ENCODE results near the gene FANCL.
"Not testable (repeated sequence)": the region's sequence is repeated elsewhere in the genome, so short reads cannot be mapped to it uniquely, and the experiment has no call there.

Gene FANCL

DNA sequence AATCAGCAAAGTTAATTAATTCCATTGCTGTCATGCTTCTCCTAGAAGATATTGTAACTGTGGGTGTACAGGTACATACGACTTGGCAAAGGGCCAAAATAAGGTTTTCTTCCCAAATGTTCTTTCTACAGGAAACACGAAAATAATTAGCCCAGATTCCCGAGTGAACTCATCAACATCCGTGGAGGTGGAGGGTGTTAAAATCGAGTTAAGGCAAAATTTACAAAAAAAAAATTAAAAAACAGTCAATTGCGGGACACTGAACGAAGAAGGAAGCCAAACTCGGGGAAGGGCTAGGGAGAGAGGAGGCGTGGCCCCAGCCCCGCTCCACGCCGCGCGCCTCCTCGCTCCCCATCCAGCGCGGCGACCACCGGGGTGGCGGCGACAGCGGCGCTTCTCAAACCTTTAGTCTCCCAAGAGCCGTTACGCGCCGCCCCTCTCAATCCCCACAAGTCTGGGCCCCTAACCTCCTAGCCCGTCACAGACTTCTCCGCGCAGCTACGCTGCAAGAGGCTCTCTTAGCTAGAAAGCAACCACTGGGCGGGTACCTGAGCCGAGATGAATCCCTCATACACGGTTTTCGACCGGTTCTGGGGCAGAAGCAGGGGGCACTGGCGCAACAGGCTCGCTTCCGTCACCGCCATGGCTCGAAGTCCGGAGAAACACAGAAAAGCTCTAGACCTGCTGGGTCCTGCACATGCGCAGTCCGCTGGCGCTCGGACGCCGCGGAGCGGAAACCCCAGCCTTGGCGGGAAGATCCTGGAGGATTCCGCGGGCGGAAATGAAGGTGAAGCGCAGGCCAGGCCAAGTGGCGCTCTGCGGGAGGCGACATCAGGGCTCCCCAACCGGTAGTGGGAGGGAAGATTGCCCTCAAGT lies at the start of gene FANCL:
Gene FANCL, minus strand, starts transcription at position 656 of the 876 bp plus-strand sequence. Its CDS starts 12 bp downstream, at position 644.
- Mint-ChIP-seq H3K4me1 (ENCODE audit: low read depth) (no peaks in the 10 kb centered on the region), H3K36me3 (ENCODE audit: low read depth) (peaks cover 7% of the 10 kb centered on the region), H3K27ac (peak within 1 kb of the TSS; percentile 89), H3K27me3 (no peaks in the 10 kb centered on the region), H3K9me3 (no peaks in the 10 kb centered on the region), H3K4me3 (peak within 1 kb of the TSS; percentile 93)
- intact Hi-C loops (cut with micrococcal nuclease), result no loop called here

DNA sequence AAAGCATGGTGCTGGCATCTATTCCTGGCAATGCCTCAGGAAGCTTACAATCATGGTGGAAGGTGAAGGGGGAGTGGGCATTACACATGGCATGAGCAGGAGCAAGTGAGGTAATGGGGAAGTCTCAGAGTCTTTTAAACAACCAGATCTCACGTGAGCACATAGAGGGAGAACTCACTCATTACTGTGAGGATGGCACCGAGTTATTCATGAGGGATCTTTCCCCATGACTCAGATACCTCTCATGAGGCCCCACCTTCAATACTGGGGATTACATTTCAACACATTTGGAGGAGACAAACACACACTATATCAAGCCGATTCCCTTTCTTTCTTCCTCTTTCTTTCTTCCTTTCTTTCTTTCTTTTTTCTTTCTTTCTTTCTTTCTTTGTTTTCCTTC lies 47.9 kb upstream of the FANCL start:
- peaks cover 9% of the 10 kb centered on the region for H3K9me3 Mint-ChIP-seq
- no peaks in the 10 kb centered on the region for H3K27me3 Mint-ChIP-seq
- H3K4me1 Mint-ChIP-seq (ENCODE audit: low read depth), result no peaks in the 10 kb centered on the region
- H3K27ac Mint-ChIP-seq, result no peak overlapping the region
- H3K36me3 Mint-ChIP-seq (ENCODE audit: low read depth), result no peaks in the 10 kb centered on the region
- no peak overlapping the region for H3K4me3 Mint-ChIP-seq
- intact Hi-C loops (cut with micrococcal nuclease), result no loop called here

DNA sequence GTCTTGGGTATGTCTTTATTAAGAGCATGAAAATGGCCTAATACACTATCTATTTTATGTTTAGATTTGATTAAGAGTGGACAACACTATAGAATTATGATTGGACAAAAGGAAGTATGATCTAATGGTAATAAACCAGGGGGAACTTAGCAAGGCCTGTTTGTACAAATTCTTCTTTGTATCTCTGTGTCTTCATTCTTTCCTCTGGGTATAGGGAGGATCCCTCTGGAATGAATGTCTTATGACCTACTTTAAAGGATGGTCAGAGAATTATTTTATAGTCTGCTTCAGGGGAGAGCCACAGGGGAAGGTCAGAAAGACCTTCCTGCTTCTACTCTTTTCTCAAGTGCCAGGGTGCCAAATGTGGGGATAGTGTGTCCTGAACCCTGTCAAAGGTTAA lies 42.8 kb upstream of the FANCL start:
- Mint-ChIP-seq H3K27me3 (no peaks in the 10 kb centered on the region), H3K9me3 (peaks cover under 1% of the 10 kb centered on the region), H3K4me3 (no peak overlapping the region), H3K27ac (no peak overlapping the region), H3K4me1 (ENCODE audit: low read depth) (no peaks in the 10 kb centered on the region), H3K36me3 (ENCODE audit: low read depth) (no peaks in the 10 kb centered on the region)
- intact Hi-C loops (cut with micrococcal nuclease), result no loop called here

DNA sequence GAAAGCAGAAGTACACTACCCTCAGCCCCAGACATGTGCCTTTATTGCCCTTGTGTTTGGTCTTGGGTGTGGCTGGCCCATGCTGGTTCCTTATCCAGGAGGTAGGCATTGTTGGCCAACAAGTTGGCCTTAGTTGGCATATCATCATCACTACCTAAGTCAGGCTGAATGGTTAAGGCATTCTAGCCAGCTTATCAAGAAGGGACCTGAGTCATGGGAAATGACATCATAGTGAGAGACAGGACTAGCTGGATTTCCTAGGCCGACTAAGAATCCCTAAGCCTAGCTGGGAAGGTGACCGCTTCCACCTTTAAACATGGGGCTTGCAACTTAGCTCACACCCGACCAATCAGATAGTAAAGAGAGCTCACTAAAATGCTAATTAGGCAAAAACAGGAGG lies 34.0 kb upstream of the FANCL start:
- peaks cover 13% of the 10 kb centered on the region for H3K9me3 Mint-ChIP-seq
- H3K4me3 Mint-ChIP-seq; H3K36me3 Mint-ChIP-seq (ENCODE audit: low read depth); H3K27ac Mint-ChIP-seq; H3K4me1 Mint-ChIP-seq (ENCODE audit: low read depth); intact Hi-C loops (cut with micrococcal nuclease); H3K27me3 Mint-ChIP-seq: not testable (repeated sequence)

DNA sequence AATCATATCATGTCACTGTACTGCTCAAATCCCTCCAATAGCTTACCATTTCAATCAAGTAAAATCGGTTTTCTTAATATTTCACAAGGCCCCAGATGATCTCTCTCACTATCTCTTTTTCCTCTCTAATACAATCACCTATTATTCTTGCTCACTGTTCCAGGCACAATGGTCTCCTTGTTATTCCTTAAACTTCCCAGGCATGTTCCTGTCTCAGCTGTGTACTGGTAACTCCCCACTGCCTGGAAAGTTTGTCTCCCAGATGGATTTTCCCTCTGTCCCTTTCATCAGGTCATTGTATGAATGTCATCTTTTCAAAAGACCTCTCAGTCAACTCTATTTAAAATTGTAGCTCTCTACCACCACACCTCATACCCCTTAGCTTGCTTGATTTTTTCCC lies 30.7 kb upstream of the FANCL start:
- peaks cover 13% of the 10 kb centered on the region for H3K9me3 Mint-ChIP-seq
- H3K4me1 Mint-ChIP-seq (ENCODE audit: low read depth), result no peaks in the 10 kb centered on the region
- no peaks in the 10 kb centered on the region for H3K27me3 Mint-ChIP-seq
- intact Hi-C loops (cut with micrococcal nuclease), result no loop called here
- no peaks in the 10 kb centered on the region for H3K36me3 Mint-ChIP-seq (ENCODE audit: low read depth)
- no peak overlapping the region for H3K4me3 Mint-ChIP-seq
- H3K27ac Mint-ChIP-seq, result no peak overlapping the region

DNA sequence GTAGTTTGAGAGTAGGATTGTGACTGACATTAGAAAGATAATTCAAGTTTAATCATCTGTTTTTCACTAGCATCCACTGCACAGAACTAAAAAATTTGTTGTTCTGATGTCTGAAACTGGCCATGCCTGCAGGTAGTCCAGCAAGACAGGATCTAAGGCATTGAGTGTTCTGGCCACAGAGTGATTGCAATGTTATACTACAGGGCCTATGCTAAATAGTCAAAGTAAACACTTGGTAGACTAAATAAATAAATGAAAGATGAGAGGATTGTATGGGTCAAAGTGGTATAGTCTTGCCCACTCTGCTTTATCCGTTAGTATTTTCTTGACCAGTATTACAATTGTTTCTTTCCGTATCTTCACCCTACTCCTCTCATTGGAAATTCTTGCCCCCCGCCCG lies 27.6 kb upstream of the FANCL start:
- Mint-ChIP-seq H3K9me3 (peaks cover 3% of the 10 kb centered on the region), H3K27ac (no peak overlapping the region), H3K4me3 (no peak overlapping the region), H3K4me1 (ENCODE audit: low read depth) (no peaks in the 10 kb centered on the region), H3K27me3 (no peaks in the 10 kb centered on the region), H3K36me3 (ENCODE audit: low read depth) (no peaks in the 10 kb centered on the region)
- intact Hi-C loops (cut with micrococcal nuclease), result no loop called here

DNA sequence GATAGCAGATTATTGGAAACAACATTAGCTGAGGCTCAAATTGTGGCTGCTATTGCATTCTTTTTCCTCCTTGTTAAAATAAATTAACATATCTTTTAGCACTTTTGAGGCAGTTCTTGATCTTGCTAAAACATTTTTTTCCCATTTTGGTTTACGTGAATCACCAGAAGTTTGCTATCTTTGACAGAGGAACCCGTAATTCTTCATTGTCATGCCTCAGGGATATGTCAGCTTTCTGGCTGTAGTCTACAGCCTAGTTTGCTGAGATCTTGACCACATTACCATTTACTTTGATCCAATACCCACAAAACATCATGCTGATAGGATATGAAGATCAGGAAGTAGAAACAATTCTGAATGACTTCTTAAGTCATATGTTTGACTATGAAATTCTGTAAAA lies 25.1 kb upstream of the FANCL start:
- no peaks in the 10 kb centered on the region for H3K36me3 Mint-ChIP-seq (ENCODE audit: low read depth)
- no peaks in the 10 kb centered on the region for H3K27me3 Mint-ChIP-seq
- intact Hi-C loops (cut with micrococcal nuclease), result no loop called here
- no peak overlapping the region for H3K27ac Mint-ChIP-seq
- no peak overlapping the region for H3K4me3 Mint-ChIP-seq
- no peaks in the 10 kb centered on the region for H3K9me3 Mint-ChIP-seq
- no peaks in the 10 kb centered on the region for H3K4me1 Mint-ChIP-seq (ENCODE audit: low read depth)

DNA sequence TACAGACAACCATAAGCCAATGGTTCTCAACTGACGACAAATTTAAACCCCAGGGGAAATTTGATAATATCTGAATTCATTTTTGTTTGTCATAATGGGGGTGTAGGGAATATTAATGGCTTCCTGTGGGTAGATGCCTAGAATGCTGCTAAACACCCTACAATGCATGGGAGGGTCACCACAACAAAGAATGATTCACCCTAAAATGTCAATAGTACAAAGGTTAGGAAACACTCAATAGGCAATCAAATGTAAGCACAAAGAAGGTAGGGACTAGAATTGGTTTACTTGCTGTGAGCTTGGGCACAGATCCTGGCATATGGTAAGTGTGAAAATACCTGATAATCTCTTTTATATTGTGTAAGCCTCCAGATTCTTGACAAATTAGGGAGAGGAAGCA lies 20.1 kb upstream of the FANCL start:
- H3K36me3 Mint-ChIP-seq (ENCODE audit: low read depth), result no peaks in the 10 kb centered on the region
- H3K4me3 Mint-ChIP-seq, result no peak overlapping the region
- H3K4me1 Mint-ChIP-seq (ENCODE audit: low read depth), result no peaks in the 10 kb centered on the region
- H3K27me3 Mint-ChIP-seq, result no peaks in the 10 kb centered on the region
- H3K9me3 Mint-ChIP-seq, result no peaks in the 10 kb centered on the region
- no peak overlapping the region for H3K27ac Mint-ChIP-seq
- intact Hi-C loops (cut with micrococcal nuclease), result no loop called here

DNA sequence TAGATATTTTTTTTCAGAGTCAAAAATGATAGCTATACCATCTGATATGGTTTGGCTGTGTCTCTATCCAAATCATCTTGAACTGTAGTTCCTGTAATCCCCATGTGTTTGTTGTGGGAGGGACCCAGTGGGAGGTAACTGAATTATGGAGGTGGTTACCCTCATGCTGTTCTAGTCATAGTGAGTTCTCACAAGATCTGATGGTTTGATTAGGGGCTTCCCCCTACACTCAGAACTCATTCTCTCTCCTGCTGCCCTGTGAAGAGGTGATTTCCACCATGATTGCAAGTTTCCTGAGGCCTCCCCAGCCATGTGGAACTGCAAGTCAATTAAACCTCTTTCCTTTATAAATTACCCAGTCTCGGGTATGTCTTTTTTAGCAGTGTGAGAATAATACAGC lies 17.3 kb upstream of the FANCL start:
- H3K4me3 Mint-ChIP-seq; H3K9me3 Mint-ChIP-seq; H3K27ac Mint-ChIP-seq; H3K36me3 Mint-ChIP-seq (ENCODE audit: low read depth); H3K4me1 Mint-ChIP-seq (ENCODE audit: low read depth); H3K27me3 Mint-ChIP-seq; intact Hi-C loops (cut with micrococcal nuclease): not testable (repeated sequence)

DNA sequence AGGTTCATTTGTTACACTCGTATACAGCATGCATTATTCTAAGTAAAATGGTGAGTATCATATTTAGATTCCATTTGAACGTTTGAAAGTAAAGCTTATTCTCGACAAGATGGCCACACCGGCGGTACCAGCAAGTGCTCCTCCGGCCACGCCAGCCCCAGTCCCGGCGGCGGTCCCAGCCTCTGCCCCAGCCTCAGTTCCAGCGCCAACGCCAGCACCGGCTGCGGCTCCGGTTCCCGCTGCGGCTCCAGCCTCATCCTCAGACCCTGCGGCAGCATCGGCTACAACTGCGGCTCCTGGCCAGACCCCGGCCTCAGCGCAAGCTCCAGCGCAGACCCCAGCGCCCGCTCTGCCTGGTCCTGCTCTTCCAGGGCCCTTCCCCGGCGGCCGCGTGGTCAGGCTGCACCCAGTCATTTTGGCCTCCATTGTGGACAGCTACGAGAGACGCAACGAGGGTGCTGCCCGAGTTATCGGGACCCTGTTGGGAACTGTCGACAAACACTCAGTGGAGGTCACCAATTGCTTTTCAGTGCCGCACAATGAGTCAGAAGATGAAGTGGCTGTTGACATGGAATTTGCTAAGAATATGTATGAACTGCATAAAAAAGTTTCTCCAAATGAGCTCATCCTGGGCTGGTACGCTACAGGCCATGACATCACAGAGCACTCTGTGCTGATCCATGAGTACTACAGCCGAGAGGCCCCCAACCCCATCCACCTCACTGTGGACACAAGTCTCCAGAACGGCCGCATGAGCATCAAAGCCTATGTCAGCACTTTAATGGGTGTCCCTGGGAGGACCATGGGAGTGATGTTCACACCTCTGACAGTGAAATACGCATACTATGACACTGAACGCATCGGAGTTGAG lies 10.4 kb upstream of the FANCL start:
- H3K27ac Mint-ChIP-seq; H3K9me3 Mint-ChIP-seq; H3K36me3 Mint-ChIP-seq (ENCODE audit: low read depth); H3K27me3 Mint-ChIP-seq; H3K4me3 Mint-ChIP-seq; intact Hi-C loops (cut with micrococcal nuclease); H3K4me1 Mint-ChIP-seq (ENCODE audit: low read depth): not testable (repeated sequence)

DNA sequence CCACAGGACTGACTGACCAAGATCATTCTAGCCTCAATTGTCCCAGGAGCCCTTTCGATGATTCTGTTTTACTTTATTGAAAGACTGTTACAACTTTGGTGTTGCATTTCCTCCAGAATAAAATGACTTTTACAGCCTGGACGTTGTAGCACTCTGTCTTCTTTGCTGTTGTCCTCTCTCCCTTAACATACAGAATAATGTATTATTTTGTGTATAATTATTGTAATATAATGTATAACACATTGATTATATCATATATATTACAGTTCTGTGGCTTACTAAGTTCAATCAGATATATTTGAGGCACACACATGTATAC lies 380 bp upstream of the FANCL start:
- H3K9me3 Mint-ChIP-seq, result no peaks in the 10 kb centered on the region
- intact Hi-C loops (cut with micrococcal nuclease), result no loop called here
- peak overlapping the region; percentile 89 for H3K27ac Mint-ChIP-seq
- peak overlapping the region; percentile 93 for H3K4me3 Mint-ChIP-seq
- peaks cover 7% of the 10 kb centered on the region for H3K36me3 Mint-ChIP-seq (ENCODE audit: low read depth)
- no peaks in the 10 kb centered on the region for H3K4me1 Mint-ChIP-seq (ENCODE audit: low read depth)
- no peaks in the 10 kb centered on the region for H3K27me3 Mint-ChIP-seq

DNA sequence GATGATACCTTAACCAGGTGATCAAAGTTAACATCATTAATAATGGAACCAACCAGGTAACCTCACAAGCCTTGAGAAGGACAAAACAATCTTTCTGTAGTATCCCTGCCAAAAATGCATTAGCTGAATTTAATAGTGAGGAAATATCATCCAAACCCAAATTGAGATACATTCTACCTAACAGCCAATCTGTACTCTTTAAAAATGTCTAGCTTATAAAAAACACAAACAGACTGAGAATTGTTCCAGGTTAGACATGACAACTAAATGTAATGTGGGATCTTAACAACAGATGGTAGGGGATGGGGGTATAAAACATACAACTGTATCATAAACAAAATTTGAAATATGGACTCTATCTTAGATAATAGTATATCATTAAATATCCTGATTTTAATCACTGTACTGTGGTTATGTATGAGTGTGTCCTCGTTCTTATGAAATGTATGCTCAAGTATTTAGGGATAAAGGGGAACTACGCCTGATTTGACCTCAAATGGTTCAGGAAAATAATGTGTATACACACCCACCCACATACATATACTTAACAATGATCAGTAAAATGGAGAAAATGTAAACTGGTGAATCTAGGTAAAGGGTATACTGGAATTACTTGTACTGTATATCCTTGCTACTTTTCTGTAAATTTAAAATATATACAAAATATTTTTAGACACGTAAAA lies 1.7 kb downstream of the FANCL start:
- Mint-ChIP-seq H3K36me3 (ENCODE audit: low read depth) (peaks cover 7% of the 10 kb centered on the region), H3K4me3 (no peak overlapping the region), H3K9me3 (no peaks in the 10 kb centered on the region), H3K27me3 (no peaks in the 10 kb centered on the region), H3K27ac (no peak overlapping the region), H3K4me1 (ENCODE audit: low read depth) (no peaks in the 10 kb centered on the region)
- intact Hi-C loops (cut with micrococcal nuclease), result loop anchor here (5.0 to 10.0 kb wide), 2 partner anchors 192 to 345 kb away; partner anchors contain the start of gene VRK2

DNA sequence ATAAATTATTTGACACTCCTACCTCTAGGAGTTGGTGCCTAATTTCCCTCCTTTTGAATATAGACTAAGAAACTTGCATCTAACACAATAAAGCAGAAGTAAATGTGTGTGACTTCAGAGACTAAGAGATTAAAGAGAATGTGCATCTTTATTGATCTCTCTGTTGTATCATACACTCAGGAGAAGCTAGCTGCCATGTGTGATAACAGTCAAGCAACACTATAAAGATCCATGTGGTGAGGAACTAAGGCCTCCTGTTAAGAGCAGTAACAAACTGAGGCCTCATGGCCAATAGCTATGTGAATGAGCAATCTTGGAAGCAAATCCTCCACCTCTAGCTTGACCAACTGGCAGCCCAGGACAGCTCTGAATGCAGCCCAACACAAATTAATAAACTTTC lies 3.4 kb downstream of the FANCL start:
- Mint-ChIP-seq H3K27ac (no peak overlapping the region), H3K9me3 (no peaks in the 10 kb centered on the region), H3K4me1 (ENCODE audit: low read depth) (no peaks in the 10 kb centered on the region), H3K36me3 (ENCODE audit: low read depth) (peaks cover 7% of the 10 kb centered on the region), H3K4me3 (no peak overlapping the region), H3K27me3 (no peaks in the 10 kb centered on the region)
- intact Hi-C loops (cut with micrococcal nuclease), result loop anchor here (5.0 to 10.0 kb wide), 2 partner anchors 190 to 343 kb away; partner anchors contain the start of gene VRK2

DNA sequence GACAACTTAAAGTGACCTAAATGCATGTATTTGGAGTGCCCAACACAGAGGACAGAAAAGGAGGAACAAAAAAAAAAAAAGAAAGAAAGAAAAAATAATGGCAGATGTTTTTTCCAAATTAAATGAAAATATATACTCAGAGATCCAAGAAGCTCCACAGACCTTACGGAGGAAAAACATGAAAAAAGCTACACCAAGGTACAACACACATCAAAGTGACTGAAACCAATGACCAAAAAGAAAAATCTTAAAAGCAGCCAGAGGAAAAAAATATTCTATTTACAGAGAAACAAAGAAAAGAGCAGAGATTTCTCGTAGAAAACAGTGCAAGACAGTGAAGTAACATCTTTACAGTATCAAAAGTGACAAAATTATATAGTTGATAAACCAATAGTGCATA lies 5.1 kb downstream of the FANCL start:
- intact Hi-C loops (cut with micrococcal nuclease), result loop anchor here (5.0 to 10.0 kb wide), 2 partner anchors 189 to 341 kb away; partner anchors contain the start of gene VRK2
- H3K27ac Mint-ChIP-seq, result no peak overlapping the region
- peaks cover 4% of the 10 kb centered on the region for H3K4me1 Mint-ChIP-seq (ENCODE audit: low read depth)

More for the DNA sequence above, 5.1 kb downstream of the FANCL start:
- no peaks in the 10 kb centered on the region for H3K9me3 Mint-ChIP-seq
- H3K27me3 Mint-ChIP-seq, result no peaks in the 10 kb centered on the region
- H3K4me3 Mint-ChIP-seq, result no peak overlapping the region
- peaks cover 4% of the 10 kb centered on the region for H3K36me3 Mint-ChIP-seq (ENCODE audit: low read depth)

All from dendritic cell treated with granulocyte-macrophage colony-stimulating factor and Interleukin-4, amounts not matched to agents 40 ng/mL and 50 ng/mL, for 4 days (primary cell).